ENCODE measurements around the gene HOXC11.

The HOXC11 gene

GRCh38 chr12:53989227-53990113 lies 16.5 kb downstream of the HOXC11 start:
- TF ChIP-seq RARB (CRISPR knock-in tag; IDR thresholded peaks at IDR 0.05) (no peak), TCF4 (CRISPR knock-in tag; IDR thresholded peaks at IDR 0.05; ENCODE audit: borderline replicate concordance) (no peak), TOX (CRISPR knock-in tag; IDR thresholded peaks at IDR 0.05; ENCODE audit: borderline replicate concordance) (no peak), ZNF70 (CRISPR knock-in tag; IDR thresholded peaks at IDR 0.05) (no peak), SNAI2 (CRISPR knock-in tag; IDR thresholded peaks at IDR 0.05) (no peak), ZFP30 (CRISPR knock-in tag; IDR thresholded peaks at IDR 0.05) (no peak), ISL1 (CRISPR knock-in tag; IDR thresholded peaks at IDR 0.05) (no peak), CSRNP3 (CRISPR knock-in tag; IDR thresholded peaks at IDR 0.05) (no peak), TSHZ2 (CRISPR knock-in tag; IDR thresholded peaks at IDR 0.05) (no peak), ZC3H10 (CRISPR knock-in tag; IDR thresholded peaks at IDR 0.05) (no peak), ZFP3 (CRISPR knock-in tag; IDR thresholded peaks at IDR 0.05) (no peak), ZNF565 (CRISPR knock-in tag; conservative IDR thresholded peaks at IDR 0.05; ENCODE audit: low read depth) (no peak), ARNTL (CRISPR knock-in tag; IDR thresholded peaks at IDR 0.05; ENCODE audit: borderline replicate concordance, low read depth) (no peak), PPARA (CRISPR knock-in tag; IDR thresholded peaks at IDR 0.05; ENCODE audit: borderline replicate concordance) (no peak)
- TF ChIP-seq, protein P1, sequence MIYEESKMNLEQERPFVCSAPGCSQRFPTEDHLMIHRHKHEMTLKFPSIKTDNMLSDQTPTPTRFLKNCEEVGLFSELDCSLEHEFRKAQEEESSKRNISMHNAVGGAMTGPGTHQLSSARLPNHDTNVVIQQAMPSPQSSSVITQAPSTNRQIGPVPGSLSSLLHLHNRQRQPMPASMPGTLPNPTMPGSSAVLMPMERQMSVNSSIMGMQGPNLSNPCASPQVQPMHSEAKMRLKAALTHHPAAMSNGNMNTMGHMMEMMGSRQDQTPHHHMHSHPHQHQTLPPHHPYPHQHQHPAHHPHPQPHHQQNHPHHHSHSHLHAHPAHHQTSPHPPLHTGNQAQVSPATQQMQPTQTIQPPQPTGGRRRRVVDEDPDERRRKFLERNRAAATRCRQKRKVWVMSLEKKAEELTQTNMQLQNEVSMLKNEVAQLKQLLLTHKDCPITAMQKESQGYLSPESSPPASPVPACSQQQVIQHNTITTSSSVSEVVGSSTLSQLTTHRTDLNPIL (CRISPR knock-in tag; IDR thresholded peaks at IDR 0.05; ENCODE audit: low read depth), result no peak
- ATAC-seq, result peak; percentile 48

- TF ChIP-seq, protein P2, sequence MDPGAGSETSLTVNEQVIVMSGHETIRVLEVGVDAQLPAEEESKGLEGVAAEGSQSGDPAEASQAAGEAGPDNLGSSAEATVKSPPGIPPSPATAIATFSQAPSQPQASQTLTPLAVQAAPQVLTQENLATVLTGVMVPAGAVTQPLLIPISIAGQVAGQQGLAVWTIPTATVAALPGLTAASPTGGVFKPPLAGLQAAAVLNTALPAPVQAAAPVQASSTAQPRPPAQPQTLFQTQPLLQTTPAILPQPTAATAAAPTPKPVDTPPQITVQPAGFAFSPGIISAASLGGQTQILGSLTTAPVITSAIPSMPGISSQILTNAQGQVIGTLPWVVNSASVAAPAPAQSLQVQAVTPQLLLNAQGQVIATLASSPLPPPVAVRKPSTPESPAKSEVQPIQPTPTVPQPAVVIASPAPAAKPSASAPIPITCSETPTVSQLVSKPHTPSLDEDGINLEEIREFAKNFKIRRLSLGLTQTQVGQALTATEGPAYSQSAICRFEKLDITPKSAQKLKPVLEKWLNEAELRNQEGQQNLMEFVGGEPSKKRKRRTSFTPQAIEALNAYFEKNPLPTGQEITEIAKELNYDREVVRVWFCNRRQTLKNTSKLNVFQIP (CRISPR knock-in tag; IDR thresholded peaks at IDR 0.05; ENCODE audit: borderline replicate concordance, low read depth), result no peak
- TF ChIP-seq ZNF565 (CRISPR knock-in tag; conservative IDR thresholded peaks at IDR 0.05; ENCODE audit: low read depth) (no peak), GLIS3 (CRISPR knock-in tag; IDR thresholded peaks at IDR 0.05) (no peak), PPARA (CRISPR knock-in tag; IDR thresholded peaks at IDR 0.05; ENCODE audit: borderline replicate concordance) (no peak), CSRNP3 (CRISPR knock-in tag; IDR thresholded peaks at IDR 0.05) (no peak), BACH2 (CRISPR knock-in tag; IDR thresholded peaks at IDR 0.05; ENCODE audit: borderline replicate concordance) (no peak), ZNF8 (CRISPR knock-in tag; IDR thresholded peaks at IDR 0.05) (no peak), OSR1 (CRISPR knock-in tag; IDR thresholded peaks at IDR 0.05) (no peak), RARB (CRISPR knock-in tag; IDR thresholded peaks at IDR 0.05) (no peak), CSDC2 (CRISPR knock-in tag; IDR thresholded peaks at IDR 0.05) (no peak), ZNF70 (CRISPR knock-in tag; IDR thresholded peaks at IDR 0.05) (no peak), SNAI2 (CRISPR knock-in tag; IDR thresholded peaks at IDR 0.05) (no peak)
- no peak; the same call in 2 of the 3 replicates for ATAC-seq
Measured at GRCh38 chr12:53990311-53991076, 17.6 kb downstream of the HOXC11 start.
